Measurements from ENCODE around the gene FXYD5. TPM values are rescaled to one million over a fixed set of nuclear protein-coding genes. Genes with fewer than 3 reads are reported as not detected.

Gene FXYD5
- polyA plus RNA-seq, 2 of the 4 experiments (the other 2 are of a cell fraction): 70.8 to 113 TPM

GRCh38 chr19:35162471-35163326 lies 8.2 kb downstream of the FXYD5 start:
- FAIRE-seq (no peak), ATAC-seq (no peak), DNase-seq (ENCODE audit: low read depth in 1 of 2, low spot score in 1 of 2) (no peak)
- POLR2A ChIA-PET: no interaction called here
- no peak overlapping the region for H3K27ac ChIP-seq
- peaks cover 51% of the 10 kb centered on the region for H3K9me3 ChIP-seq
- CTCF ChIA-PET: interaction anchor here (0.6 to 13.8 kb wide), 6 partner anchors 10 to 190 kb away, joined by 4 to 163 read pairs (median 8); partner anchors contain the start of genes FXYD5 and FXYD7
- 85% methylated on average over 6 of the region's 6 CpGs for WGBS (ENCODE audit: missing lambda C conversion rate)
- no peak overlapping the region for H3K4me3 ChIP-seq
- H3K4me2 ChIP-seq: no peak overlapping the region
- H3K4me1 ChIP-seq: no peaks in the 10 kb centered on the region
- TF ChIP-seq MAFK (IDR thresholded peaks at IDR 0.05; ENCODE audit: partially characterized antibody) (peak; percentile 64), TP53 (CRISPR knock-in tag; IDR thresholded peaks at IDR 0.05) (no peak)

GRCh38 chr19:35164418-35164817 lies 9.9 kb downstream of the FXYD5 start:
- ATAC-seq (no peak), DNase-seq (ENCODE audit: low read depth in 1 of 2, low spot score in 1 of 2) (no peak), FAIRE-seq (peak; percentile 43)
- Histone ChIP-seq H3K9me3 (peaks cover 51% of the 10 kb centered on the region), H3K4me1 (0 out of 3 replicates have a peak, but pooled peaks cover 3% of the 10 kb centered on the region), H3K4me2 (no peak overlapping the region), H3K4me3 (no peak overlapping the region), H3K27ac (no peak overlapping the region)
- POLR2A ChIA-PET: no interaction called here
- CTCF ChIA-PET: interaction anchor here (1.4 to 13.8 kb wide), 3 partner anchors 12 to 54 kb away, joined by 4 to 163 read pairs (median 35); partner anchors contain the start of genes FXYD5 and FXYD7
- TF ChIP-seq HES2 (IDR thresholded peaks at IDR 0.05): 0 out of 2 replicates have a peak, but pooled peaks have one; percentile 7
- TF ChIP-seq NFE2L2 (conservative IDR thresholded peaks at IDR 0.05; ENCODE audit: low read length): no peak
- WGBS (ENCODE audit: missing lambda C conversion rate): 92% methylated on average over 2 of the region's 2 CpGs

- FAIRE-seq: peak; percentile 54
- ATAC-seq: no peak
Observed at GRCh38 chr19:35165200-35166058, 10.9 kb downstream of the FXYD5 start.

GRCh38 chr19:35166100-35167063 lies 11.8 kb downstream of the FXYD5 start:
- TF ChIP-seq SMC3 (IDR thresholded peaks at IDR 0.05): no peak
- TF ChIP-seq KDM5A (IDR thresholded peaks at IDR 0.05): no peak
- no peak for TF ChIP-seq CBX8 (IDR thresholded peaks at IDR 0.05)
- TF ChIP-seq GATA3 (IDR thresholded peaks at IDR 0.05; ENCODE audit: borderline replicate concordance): no peak
- Histone ChIP-seq H3K4me1 (0 out of 3 replicates have a peak, but pooled peaks cover 3% of the 10 kb centered on the region), H3K4me2 (no peak overlapping the region), H3K4me3 (no peak overlapping the region), H3K9me3 (peaks cover 50% of the 10 kb centered on the region), H3K27ac (no peak overlapping the region)
- CTCF ChIA-PET: interaction anchor here (0.6 to 1.7 kb wide), 5 partner anchors 8 to 92 kb away, joined by 3 to 8 read pairs (median 4); partner anchors contain the start of genes FXYD5 and LGI4
- no peak for ATAC-seq
- FAIRE-seq: no peak
- POLR2A ChIA-PET: no interaction called here
- no peak for DNase-seq (ENCODE audit: low read depth in 1 of 2, low spot score in 1 of 2)
- 93% methylated on average over 7 of the region's 7 CpGs for WGBS (ENCODE audit: missing lambda C conversion rate)

More at GRCh38 chr19:35165200-35166058, 10.9 kb downstream of the FXYD5 start:
- Histone ChIP-seq H3K9me3 (peaks cover 51% of the 10 kb centered on the region), H3K27ac (no peak overlapping the region), H3K4me1 (0 out of 3 replicates have a peak, but pooled peaks cover 3% of the 10 kb centered on the region), H3K4me3 (no peak overlapping the region), H3K4me2 (no peak overlapping the region)
- DNase-seq (ENCODE audit: low read depth in 1 of 2, low spot score in 1 of 2): no peak
- 81% methylated on average over 5 of the region's 5 CpGs for WGBS (ENCODE audit: missing lambda C conversion rate)
- CTCF ChIA-PET: no interaction called here
- TF ChIP-seq PHF8 (IDR thresholded peaks at IDR 0.05; ENCODE audit: borderline replicate concordance, low read depth) (no peak), FOXS1 (CRISPR knock-in tag; IDR thresholded peaks at IDR 0.05) (no peak)
- POLR2A ChIA-PET: no interaction called here
